ENCODE data around the gene HOXD10.
A peak's percentile ranks its signal among the peaks of the same experiment; 100 is the strongest.

Gene HOXD10

DNA sequence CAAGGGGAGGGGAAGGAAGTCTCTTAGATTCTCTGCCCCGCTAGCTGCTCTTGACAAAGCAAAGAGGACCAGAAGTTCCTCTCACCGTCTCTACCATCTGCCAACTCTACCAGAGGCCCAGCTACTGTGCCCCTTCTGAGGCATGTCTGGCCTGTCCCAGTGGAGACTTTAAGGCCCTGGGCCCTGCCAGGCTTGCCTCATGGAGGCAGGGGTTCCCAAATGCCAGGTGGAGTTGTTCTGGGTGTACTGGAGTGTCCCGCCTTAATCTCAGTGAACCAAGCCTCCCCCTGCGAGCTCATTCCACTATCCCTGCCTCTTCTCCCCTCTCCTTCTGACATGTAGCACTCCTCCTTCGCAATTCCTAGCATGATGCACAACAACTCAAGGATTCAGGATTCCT, 14.7 kb upstream of the HOXD10 start:
- H3K9ac ChIP-seq (ENCODE audit: low read length), result no peak overlapping the region
- no peak overlapping the region for H3K4ac ChIP-seq (ENCODE audit: low read depth in 1 of 2, low read length in 2 of 2)
- H3K27me3 ChIP-seq (ENCODE audit: control insufficient read depth in 1 of 2, insufficient read depth in 1 of 2, low read length in 2 of 2), result peaks cover 98% of the 10 kb centered on the region in 2 experiments
- no peaks in the 10 kb centered on the region for H3K9me3 ChIP-seq (ENCODE audit: control insufficient read depth, low read length)
- no peak overlapping the region for H3K23ac ChIP-seq (ENCODE audit: low read length in 2 of 2)
- H4K8ac ChIP-seq (ENCODE audit: low read length), result no peak overlapping the region
- no peak for DNase-seq
- no peak overlapping the region for H3K18ac ChIP-seq (ENCODE audit: low read depth in 1 of 2, low read length in 2 of 2)
- H3K4me2 ChIP-seq (ENCODE audit: low read length, poor library complexity, severe bottlenecking), result no peak overlapping the region
- no peak overlapping the region for H4K91ac ChIP-seq (ENCODE audit: low read length)
- no peak overlapping the region for H2AFZ ChIP-seq (ENCODE audit: low read depth, low read length)
- H3K36me3 ChIP-seq (ENCODE audit: control insufficient read depth in 1 of 2, insufficient read depth in 2 of 2, low read depth in 1 of 2, low read length in 2 of 2), result no peaks in the 10 kb centered on the region
- H3K79me1 ChIP-seq (replicated peaks; ENCODE audit: low read length, poor library complexity, severe bottlenecking), result no peaks in the 10 kb centered on the region
- WGBS, result 46% methylated on average over 3 of the region's 5 CpGs
- H3K4me3 ChIP-seq (ENCODE audit: insufficient read depth in 1 of 2, low read depth in 1 of 2, low read length in 2 of 2), result no peak overlapping the region
- peaks cover 18% of the 10 kb centered on the region for H3K4me1 ChIP-seq (ENCODE audit: control insufficient read depth, insufficient read depth, low read depth, low read length)
- no peak overlapping the region for H2BK120ac ChIP-seq (ENCODE audit: low read depth, low read length)
- H2AK5ac ChIP-seq (ENCODE audit: low read length, severe bottlenecking), result no peak overlapping the region
- H2BK5ac ChIP-seq (ENCODE audit: low read depth, low read length, poor library complexity, severe bottlenecking), result no peak overlapping the region
- H3K14ac ChIP-seq (ENCODE audit: low read length in 2 of 2), result no peak overlapping the region
- H3K27ac ChIP-seq (ENCODE audit: low read length, poor library complexity, severe bottlenecking), result no peak overlapping the region
- no peak overlapping the region for H2BK12ac ChIP-seq (ENCODE audit: low read length in 2 of 2)
- no peak overlapping the region for H2BK15ac ChIP-seq (ENCODE audit: low read depth, poor library complexity, severe bottlenecking)

DNA sequence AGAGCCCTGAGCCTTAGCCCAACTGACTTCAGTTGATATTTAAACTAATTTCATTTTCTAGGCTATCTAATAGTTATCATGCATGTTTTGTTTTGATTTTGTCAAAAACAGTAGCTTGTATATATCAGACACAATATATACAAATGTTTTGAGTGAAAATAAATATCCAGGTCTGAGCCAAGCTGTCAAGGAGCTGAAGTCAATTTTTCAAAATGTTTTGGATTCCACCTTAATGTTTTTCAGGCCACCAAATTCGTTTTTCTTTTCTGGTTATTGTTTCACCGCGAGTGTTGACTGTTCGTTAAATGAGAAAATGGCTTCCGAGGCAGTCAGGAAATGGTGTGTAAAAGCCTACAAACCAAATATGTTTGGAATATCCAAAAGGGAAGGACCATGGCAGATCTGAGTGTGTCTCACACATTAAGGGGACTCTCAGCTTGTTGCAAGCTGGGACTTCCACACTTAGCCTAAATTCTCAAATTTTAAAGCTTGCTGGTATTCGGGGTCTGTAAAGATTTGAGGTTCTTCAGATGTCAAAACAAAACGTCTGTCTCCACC, 14.2 kb upstream of the HOXD10 start:
- peaks cover 21% of the 10 kb centered on the region for H3K4me1 ChIP-seq (ENCODE audit: control insufficient read depth, insufficient read depth, low read depth, low read length)
- no peak overlapping the region for H3K14ac ChIP-seq (ENCODE audit: low read length in 2 of 2)
- H3K9me3 ChIP-seq (ENCODE audit: control insufficient read depth, low read length), result no peaks in the 10 kb centered on the region
- H3K36me3 ChIP-seq (ENCODE audit: control insufficient read depth in 1 of 2, insufficient read depth in 2 of 2, low read depth in 1 of 2, low read length in 2 of 2), result no peaks in the 10 kb centered on the region
- DNase-seq, result no peak
- no peak overlapping the region for H2AFZ ChIP-seq (ENCODE audit: low read depth, low read length)
- 18% methylated on average over 7 of the region's 7 CpGs for whole genome bisulfite sequencing
- H4K91ac ChIP-seq (ENCODE audit: low read length), result no peak overlapping the region
- no peak overlapping the region for H3K27ac ChIP-seq (ENCODE audit: low read length, poor library complexity, severe bottlenecking)
- H3K79me1 ChIP-seq (replicated peaks; ENCODE audit: low read length, poor library complexity, severe bottlenecking), result no peaks in the 10 kb centered on the region
- no peak overlapping the region for H2BK15ac ChIP-seq (ENCODE audit: low read depth, poor library complexity, severe bottlenecking)
- H3K9ac ChIP-seq (ENCODE audit: low read length), result no peak overlapping the region
- no peak overlapping the region for H3K4ac ChIP-seq (ENCODE audit: low read depth in 1 of 2, low read length in 2 of 2)
- no peak overlapping the region for H2BK5ac ChIP-seq (ENCODE audit: low read depth, low read length, poor library complexity, severe bottlenecking)
- H3K23ac ChIP-seq (ENCODE audit: low read length in 2 of 2), result no peak overlapping the region
- H3K27me3 ChIP-seq (ENCODE audit: control insufficient read depth in 1 of 2, insufficient read depth in 1 of 2, low read length in 2 of 2), result peaks cover 98% of the 10 kb centered on the region in 2 experiments
- no peak overlapping the region for H2BK12ac ChIP-seq (ENCODE audit: low read length in 2 of 2)
- no peak overlapping the region for H3K4me3 ChIP-seq (ENCODE audit: insufficient read depth in 1 of 2, low read depth in 1 of 2, low read length in 2 of 2)
- no peak overlapping the region for H3K18ac ChIP-seq (ENCODE audit: low read depth in 1 of 2, low read length in 2 of 2)
- no peak overlapping the region for H4K8ac ChIP-seq (ENCODE audit: low read length)
- no peak overlapping the region for H2BK120ac ChIP-seq (ENCODE audit: low read depth, low read length)
- H2AK5ac ChIP-seq (ENCODE audit: low read length, severe bottlenecking), result no peak overlapping the region
- no peak overlapping the region for H3K4me2 ChIP-seq (ENCODE audit: low read length, poor library complexity, severe bottlenecking)

- H3K79me1 ChIP-seq (replicated peaks; ENCODE audit: low read length, poor library complexity, severe bottlenecking), result no peaks in the 10 kb centered on the region
- H3K4me1 ChIP-seq (ENCODE audit: control insufficient read depth, insufficient read depth, low read depth, low read length), result peaks cover 26% of the 10 kb centered on the region
- H3K14ac ChIP-seq (ENCODE audit: low read length in 2 of 2), result no peak overlapping the region
- H3K18ac ChIP-seq (ENCODE audit: low read depth in 1 of 2, low read length in 2 of 2), result no peak overlapping the region
- H3K27ac ChIP-seq (ENCODE audit: low read length, poor library complexity, severe bottlenecking), result no peak overlapping the region
- H3K4me3 ChIP-seq (ENCODE audit: insufficient read depth in 1 of 2, low read depth in 1 of 2, low read length in 2 of 2), result no peak overlapping the region
- H3K4me2 ChIP-seq (ENCODE audit: low read length, poor library complexity, severe bottlenecking), result no peak overlapping the region
- H3K23ac ChIP-seq (ENCODE audit: low read length in 2 of 2), result no peak overlapping the region
- no peak overlapping the region for H2BK5ac ChIP-seq (ENCODE audit: low read depth, low read length, poor library complexity, severe bottlenecking)
- no peak overlapping the region for H2BK12ac ChIP-seq (ENCODE audit: low read length in 2 of 2)
- no peak overlapping the region for H3K9ac ChIP-seq (ENCODE audit: low read length)
- peaks cover 91 to 93% of the 10 kb centered on the region in 2 experiments for H3K27me3 ChIP-seq (ENCODE audit: control insufficient read depth in 1 of 2, insufficient read depth in 1 of 2, low read length in 2 of 2)
- H4K91ac ChIP-seq (ENCODE audit: low read length), result no peak overlapping the region
- H3K4ac ChIP-seq (ENCODE audit: low read depth in 1 of 2, low read length in 2 of 2), result no peak overlapping the region
- no peak overlapping the region for H2BK120ac ChIP-seq (ENCODE audit: low read depth, low read length)
- no peak overlapping the region for H2AK5ac ChIP-seq (ENCODE audit: low read length, severe bottlenecking)
- H2AFZ ChIP-seq (ENCODE audit: low read depth, low read length), result no peak overlapping the region
- H4K8ac ChIP-seq (ENCODE audit: low read length), result no peak overlapping the region
- no peaks in the 10 kb centered on the region for H3K9me3 ChIP-seq (ENCODE audit: control insufficient read depth, low read length)
- no peak for DNase-seq
- whole genome bisulfite sequencing, result 29% methylated on average over 3 of the region's 7 CpGs
- H3K36me3 ChIP-seq (ENCODE audit: control insufficient read depth in 1 of 2, insufficient read depth in 2 of 2, low read depth in 1 of 2, low read length in 2 of 2), result no peaks in the 10 kb centered on the region
- no peak overlapping the region for H2BK15ac ChIP-seq (ENCODE audit: low read depth, poor library complexity, severe bottlenecking)
Observed at GRCh38 chr2:176103194-176103593, 13.4 kb upstream of the HOXD10 start.

DNA sequence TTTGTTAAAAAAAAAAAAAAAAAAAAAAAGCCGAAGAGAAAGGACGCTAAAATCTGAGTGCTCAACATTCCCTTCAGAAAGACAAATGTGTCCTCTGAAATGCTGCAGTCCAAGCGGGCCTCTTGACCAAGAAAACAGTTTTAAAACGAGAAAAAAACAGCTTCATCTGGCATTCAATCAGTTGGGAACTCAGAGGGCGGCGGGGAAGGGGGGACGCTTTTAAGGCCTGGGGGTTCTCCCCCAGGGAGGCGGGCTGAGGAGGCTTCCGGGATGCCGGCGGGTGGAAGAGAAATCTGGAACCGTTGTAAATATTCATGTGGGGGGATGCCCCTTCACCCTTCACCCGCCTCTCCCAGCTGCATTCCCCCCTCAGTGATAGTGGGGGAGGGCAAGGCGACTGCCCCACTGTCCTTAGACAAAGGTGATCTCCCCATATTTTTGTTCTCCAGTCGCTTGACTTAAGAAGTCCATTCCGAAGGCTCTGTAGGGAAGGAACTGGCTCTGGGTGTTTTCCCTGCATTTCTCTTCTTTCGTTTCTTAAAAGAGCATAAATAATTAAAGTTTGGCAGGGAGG, 12.7 kb upstream of the HOXD10 start:
- no peak overlapping the region for H2BK5ac ChIP-seq (ENCODE audit: low read depth, low read length, poor library complexity, severe bottlenecking)
- 3% methylated on average over 9 of the region's 17 CpGs for WGBS
- no peak overlapping the region for H3K23ac ChIP-seq (ENCODE audit: low read length in 2 of 2)

More for the DNA sequence above, 12.7 kb upstream of the HOXD10 start:
- no peak overlapping the region for H3K27ac ChIP-seq (ENCODE audit: low read length, poor library complexity, severe bottlenecking)
- no peak overlapping the region for H3K4me2 ChIP-seq (ENCODE audit: low read length, poor library complexity, severe bottlenecking)
- no peaks in the 10 kb centered on the region for H3K36me3 ChIP-seq (ENCODE audit: control insufficient read depth in 1 of 2, insufficient read depth in 2 of 2, low read depth in 1 of 2, low read length in 2 of 2)
- H2AK5ac ChIP-seq (ENCODE audit: low read length, severe bottlenecking), result no peak overlapping the region
- no peak overlapping the region for H4K8ac ChIP-seq (ENCODE audit: low read length)
- no peak overlapping the region for H2BK12ac ChIP-seq (ENCODE audit: low read length in 2 of 2)
- H3K9me3 ChIP-seq (ENCODE audit: control insufficient read depth, low read length), result no peaks in the 10 kb centered on the region
- H2BK15ac ChIP-seq (ENCODE audit: low read depth, poor library complexity, severe bottlenecking), result no peak overlapping the region
- no peak overlapping the region for H4K91ac ChIP-seq (ENCODE audit: low read length)
- H3K27me3 ChIP-seq (ENCODE audit: control insufficient read depth in 1 of 2, insufficient read depth in 1 of 2, low read length in 2 of 2), result peaks cover 90 to 93% of the 10 kb centered on the region in 2 experiments
- H3K4me1 ChIP-seq (ENCODE audit: control insufficient read depth, insufficient read depth, low read depth, low read length), result peaks cover 26% of the 10 kb centered on the region
- no peak overlapping the region for H3K4ac ChIP-seq (ENCODE audit: low read depth in 1 of 2, low read length in 2 of 2)
- no peak overlapping the region for H3K9ac ChIP-seq (ENCODE audit: low read length)
- H2BK120ac ChIP-seq (ENCODE audit: low read depth, low read length), result no peak overlapping the region
- no peak overlapping the region for H2AFZ ChIP-seq (ENCODE audit: low read depth, low read length)
- peak overlapping the region in 1 of 2 experiments; percentile 67 for H3K4me3 ChIP-seq (ENCODE audit: insufficient read depth in 1 of 2, low read depth in 1 of 2, low read length in 2 of 2)
- H3K79me1 ChIP-seq (replicated peaks; ENCODE audit: low read length, poor library complexity, severe bottlenecking), result no peaks in the 10 kb centered on the region
- H3K14ac ChIP-seq (ENCODE audit: low read length in 2 of 2), result no peak overlapping the region
- no peak overlapping the region for H3K18ac ChIP-seq (ENCODE audit: low read depth in 1 of 2, low read length in 2 of 2)
- DNase-seq, result no peak

All from mesenchymal stem cell (in vitro differentiated cells and primary cell).